Measurements from ENCODE around the gene FAM171A1.

FAM171A1 gene

DNA sequence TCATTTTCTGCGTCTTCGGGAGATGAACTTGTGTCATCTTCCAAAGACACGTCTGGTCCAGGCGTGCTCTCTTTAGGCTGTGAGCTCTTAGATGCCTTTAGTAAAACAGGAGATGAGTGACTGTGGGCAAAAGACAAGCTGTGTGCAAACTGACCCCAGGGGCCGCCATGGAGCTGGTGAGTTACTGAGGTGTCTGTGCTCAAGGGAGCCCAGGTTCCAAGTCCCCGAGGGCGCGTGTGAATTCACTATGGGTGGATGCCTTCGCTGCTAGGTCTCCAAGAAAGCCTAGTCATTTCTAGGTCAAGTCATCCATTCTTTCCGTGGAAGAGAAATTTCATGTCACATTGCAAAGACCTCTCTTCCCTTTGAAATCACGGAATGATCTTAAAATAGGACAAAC, 118.7 kb downstream of the FAM171A1 start:
- FAIRE-seq: no peak
- no peak for DNase-seq (ENCODE audit: low spot score)

DNA sequence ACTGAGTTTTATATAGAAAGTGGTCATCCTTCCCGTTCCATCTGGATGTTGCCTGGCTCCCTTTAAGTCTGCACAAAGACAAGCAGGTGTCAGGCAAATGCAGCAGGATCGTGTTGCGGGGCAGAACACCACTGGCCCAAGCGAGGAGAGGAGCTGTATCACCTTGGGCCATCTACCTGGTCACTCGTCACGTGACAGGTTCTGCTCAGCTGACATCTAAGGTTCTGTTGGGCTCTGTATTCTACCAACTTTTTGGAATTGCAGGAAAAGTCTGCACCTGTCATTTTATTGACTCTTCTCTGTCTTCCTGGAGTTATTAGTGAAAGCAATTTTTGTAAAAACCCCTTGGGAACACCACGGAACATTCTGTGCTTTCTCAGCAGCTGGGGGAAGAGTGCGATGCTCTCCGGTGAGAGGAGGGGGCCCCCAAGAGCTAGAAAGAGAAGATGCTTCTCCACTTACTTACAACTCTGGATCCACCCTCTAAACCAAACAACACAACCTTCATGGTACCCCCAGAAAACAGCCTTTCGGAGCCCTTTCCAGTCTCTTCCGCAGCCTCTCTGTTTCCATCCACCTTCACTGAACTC, 119.2 kb downstream of the FAM171A1 start:
- FAIRE-seq: no peak
- DNase-seq (ENCODE audit: low spot score): no peak

DNA sequence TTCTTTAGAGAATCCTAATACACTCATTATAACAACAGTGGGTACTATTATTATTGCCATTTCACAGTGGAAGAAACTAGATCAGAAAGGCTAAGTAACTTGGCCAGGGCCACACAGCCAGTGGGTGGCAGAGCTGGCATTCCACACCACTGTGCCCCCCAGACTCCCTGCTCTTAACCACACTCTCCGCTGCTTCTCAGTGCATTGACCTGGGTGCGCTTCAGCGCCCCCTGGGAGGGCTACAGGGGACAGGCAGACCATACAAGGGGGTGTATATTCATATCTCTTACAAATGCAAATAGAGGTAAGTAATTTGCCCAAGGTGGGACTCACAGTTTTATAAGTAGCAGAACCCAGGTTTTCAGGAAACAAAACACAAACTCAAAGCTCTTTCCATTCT, 125.6 kb downstream of the FAM171A1 start:
- FAIRE-seq: no peak

DNA sequence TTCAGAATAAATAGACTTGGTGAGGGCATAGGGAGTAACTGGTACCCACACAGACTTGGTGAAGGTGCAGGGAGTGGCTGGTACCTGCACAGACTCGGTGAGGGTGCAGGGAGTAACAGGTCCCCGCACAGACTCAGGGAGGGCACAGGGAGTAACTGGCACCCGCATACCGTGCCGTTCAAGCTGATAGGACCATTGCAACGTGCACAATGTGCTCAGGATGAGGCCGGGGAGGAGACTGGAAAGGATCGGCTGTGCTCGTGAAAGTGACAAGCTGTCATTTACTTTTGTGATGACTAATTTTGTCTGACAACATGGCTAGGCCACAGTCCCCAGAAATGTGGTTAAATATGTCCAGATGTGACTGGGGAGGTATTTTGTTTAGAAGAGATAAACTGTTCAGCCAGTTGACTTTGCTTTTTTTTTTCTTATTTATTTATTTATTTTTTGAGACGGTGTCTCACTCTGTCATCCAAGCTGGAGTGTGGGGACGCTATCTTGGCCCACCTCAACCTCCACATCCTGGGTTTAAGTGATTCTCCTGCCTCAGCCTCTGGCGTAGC, 126.4 kb downstream of the FAM171A1 start:
- no peak for FAIRE-seq
- no peak for DNase-seq (ENCODE audit: low spot score)

More for the DNA sequence above, 125.6 kb downstream of the FAM171A1 start:
- no peak for DNase-seq (ENCODE audit: low spot score)

DNA sequence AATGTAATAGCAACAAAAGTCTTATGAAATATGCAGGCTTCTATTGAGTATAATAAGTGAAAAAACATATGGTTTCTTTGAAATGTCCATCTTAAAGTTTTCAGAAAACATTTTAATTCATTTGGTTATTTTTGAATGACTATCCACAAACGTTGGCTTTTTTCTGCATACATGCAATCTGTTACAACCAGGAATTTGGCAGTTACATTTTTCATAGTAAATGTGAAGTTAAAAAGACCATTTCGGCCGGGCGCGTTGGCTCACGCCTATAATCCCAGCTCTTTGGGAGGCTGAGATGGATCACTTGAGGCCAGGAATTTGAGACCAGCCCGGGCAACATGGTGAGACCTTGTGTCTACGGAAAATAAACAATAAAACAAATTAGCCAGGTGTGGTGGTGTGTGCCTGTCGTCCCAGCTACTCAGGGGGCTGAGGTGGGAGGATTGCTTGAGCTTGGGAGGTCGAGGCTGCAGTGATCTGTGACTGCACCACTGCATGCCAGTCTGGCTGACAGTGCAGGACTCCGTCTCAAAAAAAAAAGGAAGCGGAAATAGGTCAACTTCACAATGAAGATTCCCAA, 128.7 kb downstream of the FAM171A1 start:
- FAIRE-seq: no peak

DNA sequence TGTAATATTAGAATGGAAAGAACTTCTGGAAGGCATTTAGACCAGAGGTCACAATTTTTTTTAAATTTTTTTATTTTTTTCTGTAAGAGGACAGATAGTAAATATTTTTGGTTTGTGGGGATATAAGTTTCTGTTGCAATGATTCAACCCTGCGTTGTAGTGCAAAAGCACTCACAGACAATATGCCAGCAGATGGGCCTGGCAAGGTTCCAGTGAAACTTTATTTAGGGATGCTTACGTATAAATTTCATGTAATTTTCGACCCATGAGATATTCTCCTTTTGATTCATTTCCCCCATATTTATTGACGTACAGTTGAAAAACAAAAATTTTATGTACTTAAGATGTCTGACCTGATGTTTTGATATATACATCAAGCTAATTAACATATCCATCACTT, 129.8 kb downstream of the FAM171A1 start:
- DNase-seq (ENCODE audit: low spot score): no peak
- no peak for FAIRE-seq

More for the DNA sequence above, 128.7 kb downstream of the FAM171A1 start:
- DNase-seq (ENCODE audit: low spot score): no peak

DNA sequence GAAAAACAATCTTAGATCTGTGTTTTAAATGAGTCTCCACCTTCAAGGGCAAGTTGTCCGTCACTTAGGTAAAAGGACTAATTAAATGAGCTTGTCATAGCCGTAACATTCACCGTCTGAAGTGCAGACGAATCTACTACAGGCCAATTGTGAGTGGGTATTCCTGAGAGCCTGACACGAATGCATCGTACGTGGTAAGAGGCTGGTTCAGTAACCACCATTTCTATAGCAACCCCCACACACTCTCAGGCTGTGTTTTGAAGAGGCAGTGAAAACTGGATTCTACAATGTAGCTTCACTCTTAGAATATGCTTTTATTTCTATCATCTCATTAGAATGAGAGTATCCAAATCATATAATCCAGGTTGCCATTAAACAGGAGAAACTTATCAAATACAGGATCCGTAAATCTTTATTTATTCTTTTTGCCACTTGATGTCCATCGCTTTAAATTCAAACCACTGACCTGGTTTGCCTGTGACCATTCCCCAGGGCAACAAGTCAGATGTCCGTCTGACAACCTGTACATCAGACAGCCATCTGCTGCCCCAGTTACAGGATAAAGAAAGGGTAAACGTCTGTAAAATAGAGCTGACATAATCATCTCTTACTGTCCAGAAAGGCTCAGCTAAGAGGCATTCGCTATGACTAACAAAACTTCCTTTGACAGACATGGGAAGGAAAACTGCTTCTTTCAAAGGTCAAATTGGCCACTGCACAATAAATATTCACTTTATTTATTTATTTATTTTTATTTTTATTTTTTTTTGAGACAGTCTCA, 132.3 kb downstream of the FAM171A1 start:
- FAIRE-seq (no peak), DNase-seq (ENCODE audit: low spot score) (no peak)

DNA sequence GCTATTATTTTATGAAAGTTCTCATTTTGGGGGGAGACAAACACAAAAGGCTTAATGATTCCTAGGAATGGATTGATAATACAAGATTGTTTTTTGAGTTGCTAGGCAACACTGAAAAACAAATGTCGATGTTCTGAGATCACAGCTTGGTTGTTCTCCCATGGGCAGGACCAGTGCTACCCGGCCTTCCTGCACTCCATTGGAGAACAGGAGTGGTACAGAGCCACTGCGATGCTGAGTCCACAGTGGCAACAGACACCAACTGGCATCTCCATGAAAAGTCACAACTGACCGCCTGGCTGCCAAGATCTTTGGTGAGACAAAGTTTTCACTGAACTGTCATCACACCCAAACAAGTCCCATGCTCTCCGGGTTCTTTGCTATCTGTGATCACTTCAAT, 133.7 kb downstream of the FAM171A1 start:
- DNase-seq (ENCODE audit: low spot score) (peak; percentile 42), FAIRE-seq (no peak)

DNA sequence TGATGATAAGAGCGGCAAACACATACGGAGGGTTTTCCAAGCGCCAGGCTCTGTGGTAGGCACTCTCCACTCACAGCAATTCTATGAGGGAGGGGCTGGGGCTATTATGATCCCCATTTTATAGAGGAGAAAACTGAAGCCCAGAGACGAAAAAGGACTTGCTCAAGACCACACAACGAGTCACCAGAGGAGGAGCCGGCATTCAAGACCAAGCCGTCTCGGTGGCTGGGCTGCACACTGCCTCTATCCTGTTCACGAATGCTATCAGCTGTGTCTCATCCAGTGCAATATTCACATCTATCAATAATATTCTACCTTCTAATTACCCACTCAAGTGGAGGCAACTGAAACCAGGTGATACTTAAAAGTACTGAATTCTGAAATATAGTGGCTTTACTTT, 134.7 kb downstream of the FAM171A1 start:
- FAIRE-seq: no peak
- DNase-seq (ENCODE audit: low spot score): peak; percentile 14

DNA sequence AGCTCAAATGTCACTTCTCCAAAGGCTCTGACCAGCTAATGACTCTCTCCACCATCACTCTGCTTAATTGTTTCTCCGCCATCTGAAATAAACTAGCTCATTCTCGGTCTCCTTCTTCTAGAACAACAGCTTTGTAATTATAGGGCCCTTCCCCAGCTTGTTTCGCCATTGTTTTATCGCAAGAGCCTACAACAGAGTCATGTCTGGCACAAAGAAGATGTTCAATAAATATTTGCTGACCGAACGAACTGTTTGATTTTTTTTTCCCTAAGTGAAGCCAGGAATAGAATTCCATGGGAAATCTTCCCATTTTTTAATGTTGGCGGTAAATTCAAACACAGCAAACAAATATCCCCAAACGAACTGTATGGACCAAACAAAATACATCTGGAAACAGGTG, 138.8 kb downstream of the FAM171A1 start:
- no peak for FAIRE-seq
- DNase-seq (ENCODE audit: low spot score): no peak

DNA sequence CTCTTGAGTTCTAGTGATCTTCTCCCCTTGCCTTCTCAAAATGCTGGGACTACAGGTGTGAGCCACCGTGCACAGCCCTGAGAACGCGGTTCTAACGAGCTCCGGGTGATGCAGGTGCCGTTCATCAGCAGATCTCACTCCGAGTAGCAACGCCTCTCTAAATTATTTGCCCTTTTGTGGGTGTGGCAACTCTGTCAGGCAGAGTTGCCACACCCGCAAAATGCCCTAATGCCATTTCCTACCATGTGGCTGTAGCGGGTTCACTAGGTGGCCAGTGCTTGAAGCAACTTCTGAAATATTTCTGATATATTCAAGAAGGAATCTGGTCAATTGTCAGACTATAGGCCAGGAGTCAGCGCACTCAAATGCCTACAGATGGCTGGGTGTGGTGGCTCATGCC, 139.7 kb downstream of the FAM171A1 start:
- DNase-seq (ENCODE audit: low spot score): no peak
- FAIRE-seq: no peak

DNA sequence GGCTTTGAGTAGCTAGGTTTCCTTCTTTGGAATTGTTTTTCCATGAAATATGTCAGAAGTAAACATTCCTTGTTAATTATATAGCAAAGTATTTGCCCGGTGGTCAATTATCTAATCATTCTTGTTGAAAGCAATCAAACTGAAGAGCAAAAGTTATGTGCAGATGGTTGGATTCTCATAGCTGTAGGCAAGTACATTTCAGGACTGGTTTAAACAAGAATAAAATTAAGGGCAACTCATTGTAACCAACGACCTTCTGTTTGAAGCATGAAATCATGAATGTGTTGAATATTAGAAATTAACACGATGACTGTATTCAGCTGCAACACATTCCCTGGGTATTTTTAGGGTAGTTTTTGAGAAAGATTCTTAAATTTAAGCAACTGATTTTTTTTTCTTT, 140.8 kb downstream of the FAM171A1 start:
- no peak for FAIRE-seq
- no peak for DNase-seq (ENCODE audit: low spot score)

DNA sequence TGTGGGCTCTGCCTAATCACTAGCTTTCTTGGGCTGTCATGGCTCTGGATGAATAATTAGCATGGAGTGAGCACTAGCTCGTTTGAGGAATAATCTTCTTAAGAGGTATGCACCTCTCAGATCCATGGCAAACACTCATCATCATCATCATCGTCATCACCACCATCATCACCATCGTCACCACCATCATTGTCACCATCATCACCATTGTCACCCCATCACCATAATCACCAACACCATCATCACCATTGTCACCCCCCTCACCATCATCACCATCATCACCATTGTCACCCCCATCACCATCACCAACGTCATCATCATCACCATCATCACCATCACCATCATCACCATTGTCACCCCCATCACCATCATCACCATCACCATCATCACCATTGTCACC, 141.8 kb downstream of the FAM171A1 start:
- no peak for DNase-seq (ENCODE audit: low spot score)
- no peak for FAIRE-seq

DNA sequence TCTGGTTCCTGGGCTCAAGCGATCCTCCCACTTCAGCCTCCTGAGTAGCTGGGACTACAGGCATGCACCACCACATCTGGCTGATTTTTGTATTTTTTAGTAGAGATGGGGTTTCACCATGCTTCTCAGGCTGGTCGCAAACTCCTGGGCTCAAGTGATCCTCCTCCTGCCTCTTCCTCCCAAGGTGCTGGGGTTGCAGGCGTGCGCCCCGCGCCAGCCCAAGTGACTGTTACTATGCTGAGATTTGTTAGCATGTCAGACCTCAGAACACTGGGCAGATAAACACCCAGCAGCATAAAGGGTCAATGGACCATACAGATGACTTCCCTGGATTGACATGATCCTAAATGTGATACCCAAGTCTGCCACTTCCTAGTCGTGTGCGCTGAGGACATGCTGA, 142.7 kb downstream of the FAM171A1 start:
- DNase-seq (ENCODE audit: low spot score) (no peak), FAIRE-seq (no peak)

DNA sequence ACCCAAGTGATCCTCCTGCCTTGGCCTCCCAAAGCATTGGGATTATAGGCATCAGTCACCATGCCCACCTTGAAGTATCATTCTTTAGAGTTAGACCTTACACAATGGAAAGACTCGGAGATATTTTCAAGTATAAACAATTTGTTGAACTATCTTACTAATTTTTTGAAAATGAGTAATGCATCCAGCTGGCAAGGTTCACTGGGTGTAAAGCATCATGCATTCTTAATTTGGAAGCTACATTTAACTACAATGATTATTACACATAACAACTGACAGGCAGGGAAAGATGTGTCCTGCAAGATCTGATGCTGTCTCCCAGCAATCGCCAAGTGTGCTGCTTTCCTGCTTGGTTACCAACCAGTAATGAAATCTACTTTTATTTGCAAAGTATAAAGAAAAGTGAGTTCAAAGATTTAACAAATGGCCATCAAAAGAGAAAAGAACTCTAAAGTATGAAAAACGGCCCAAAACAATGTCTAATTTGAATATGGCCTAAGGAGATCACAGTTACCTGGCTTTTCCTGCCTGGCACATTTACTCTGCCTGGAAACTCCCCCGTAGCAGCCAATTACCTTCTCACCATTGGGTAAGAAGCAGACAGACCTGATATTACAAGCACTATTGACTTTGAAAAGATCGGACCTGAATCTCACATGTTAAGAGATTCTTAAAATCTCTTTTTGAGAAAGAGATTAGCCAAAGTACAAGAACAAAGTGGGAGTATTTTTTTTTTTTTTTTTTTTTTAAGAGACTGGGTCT, 143.3 kb downstream of the FAM171A1 start:
- DNase-seq (ENCODE audit: low spot score) (no peak), FAIRE-seq (no peak)

DNA sequence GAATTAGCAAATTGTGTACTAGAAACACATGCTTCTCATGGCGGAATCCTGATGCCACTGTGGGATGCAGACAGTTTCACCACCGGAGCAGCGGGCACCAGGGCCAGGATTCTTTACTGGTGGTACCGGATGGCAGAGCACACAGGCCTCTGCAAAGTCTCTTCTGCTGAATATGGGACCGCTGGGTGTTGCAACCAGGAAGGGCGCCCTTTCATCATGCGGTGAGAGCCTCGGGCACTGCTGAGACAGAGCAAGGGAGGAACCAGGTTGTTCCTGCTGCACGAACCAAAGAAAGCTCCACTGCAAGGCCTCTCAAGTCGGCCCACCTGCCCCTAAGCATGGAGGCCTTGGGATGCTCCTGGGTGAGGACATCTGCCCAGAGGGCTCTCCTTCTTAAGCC, 145.6 kb downstream of the FAM171A1 start:
- DNase-seq (ENCODE audit: low spot score) (no peak), FAIRE-seq (no peak)

DNA sequence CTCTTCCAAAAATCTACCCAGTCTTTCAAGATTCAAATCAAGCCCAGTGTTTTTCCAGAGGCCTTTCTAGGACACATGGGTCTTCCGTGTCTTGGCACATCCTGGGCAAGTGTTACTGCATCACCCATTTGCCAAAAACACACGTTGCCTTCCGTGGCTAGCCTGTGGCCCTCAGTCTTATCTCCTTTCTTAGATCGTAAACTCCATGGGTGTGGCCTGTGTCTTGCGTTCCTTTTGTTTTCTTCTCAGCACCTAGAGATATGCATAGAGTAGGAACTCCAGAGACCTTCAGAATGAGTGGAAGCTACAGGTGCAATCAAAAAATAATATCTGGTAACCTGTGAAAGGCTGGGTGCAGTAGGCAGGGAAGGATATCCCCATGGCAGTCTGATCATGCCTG, 146.1 kb downstream of the FAM171A1 start:
- no peak for FAIRE-seq
- no peak for DNase-seq (ENCODE audit: low spot score)

DNA sequence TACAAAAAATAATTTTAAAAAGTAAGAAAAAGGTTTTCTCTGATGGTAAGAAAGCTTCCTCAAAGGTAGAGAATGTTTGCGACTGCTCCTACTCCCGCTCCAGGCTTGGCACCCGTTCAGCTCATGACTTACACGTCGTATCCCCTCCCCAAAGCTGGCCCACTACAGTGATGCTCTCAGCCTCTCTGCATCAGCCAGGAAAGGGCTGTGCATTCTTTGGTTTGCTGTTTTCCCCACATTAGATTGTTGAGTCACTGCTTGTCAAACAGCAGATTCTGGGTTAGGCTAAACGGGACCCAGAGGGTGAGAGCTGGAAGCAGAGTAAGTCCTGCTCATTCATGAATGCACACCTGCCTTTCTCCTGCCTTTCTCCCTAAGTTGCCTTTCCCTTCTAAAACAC, 147.9 kb downstream of the FAM171A1 start:
- DNase-seq (ENCODE audit: low spot score): no peak

DNA sequence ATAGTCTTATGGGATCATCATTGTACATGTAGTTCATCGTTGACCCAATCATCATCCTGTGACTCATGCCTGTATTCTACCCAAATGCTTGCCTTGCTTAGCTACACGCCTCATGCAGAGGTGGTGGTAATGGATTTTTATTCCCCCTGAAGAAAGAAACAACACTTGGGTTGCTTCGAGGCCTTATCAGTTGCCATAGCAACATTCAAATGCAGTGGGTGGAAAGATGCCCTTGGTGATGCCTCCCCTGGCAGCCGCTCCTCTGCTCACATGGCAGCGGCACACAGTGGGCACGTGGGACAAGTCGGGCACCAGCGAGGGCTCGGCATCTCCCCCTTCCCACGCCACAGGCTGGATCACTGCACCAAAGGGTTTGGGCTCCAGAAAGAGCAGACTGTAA, 148.6 kb downstream of the FAM171A1 start:
- DNase-seq (ENCODE audit: low spot score): no peak
- FAIRE-seq: no peak

More for the DNA sequence above, 147.9 kb downstream of the FAM171A1 start:
- no peak for FAIRE-seq

DNA sequence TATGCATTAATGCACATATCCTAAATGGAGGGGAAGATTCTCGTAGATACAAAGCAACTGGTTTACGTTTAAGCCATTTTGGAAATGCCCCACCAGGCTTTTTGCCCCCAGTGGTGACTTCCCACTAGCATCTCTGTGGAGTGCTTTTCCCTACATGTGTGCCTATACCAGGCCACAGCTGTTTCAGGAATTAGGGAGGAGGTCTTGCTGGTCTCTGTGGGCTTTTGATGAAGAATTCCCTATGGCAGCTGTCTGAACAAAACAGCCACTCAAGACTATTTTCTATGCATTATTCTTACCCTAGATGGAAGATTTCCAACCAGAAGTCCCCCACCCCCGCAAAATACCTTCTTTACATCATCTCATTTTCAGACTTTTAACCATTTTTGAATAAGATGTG, 150.6 kb downstream of the FAM171A1 start:
- DNase-seq (ENCODE audit: low spot score) (no peak), FAIRE-seq (no peak)

DNA sequence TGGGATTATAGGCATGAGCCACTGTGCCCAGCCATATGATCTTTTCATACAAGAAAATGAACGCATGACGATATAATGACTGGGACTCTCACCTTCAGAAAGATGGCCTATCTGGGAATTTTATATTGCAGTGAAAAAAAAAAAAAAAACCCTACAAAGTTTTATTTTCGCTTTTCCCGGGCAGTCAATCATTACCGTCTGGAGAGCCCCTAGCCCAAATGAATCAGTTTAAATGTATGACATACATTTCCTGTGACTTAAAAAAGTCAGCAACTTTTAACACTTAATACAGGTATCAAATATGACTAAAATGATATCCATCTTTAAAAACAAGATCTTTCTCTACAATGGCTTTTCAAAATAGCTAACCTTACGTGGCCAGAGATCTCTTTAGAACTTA, 154.4 kb downstream of the FAM171A1 start:
- FAIRE-seq (peak; percentile 30), DNase-seq (ENCODE audit: low spot score) (no peak)

DNA sequence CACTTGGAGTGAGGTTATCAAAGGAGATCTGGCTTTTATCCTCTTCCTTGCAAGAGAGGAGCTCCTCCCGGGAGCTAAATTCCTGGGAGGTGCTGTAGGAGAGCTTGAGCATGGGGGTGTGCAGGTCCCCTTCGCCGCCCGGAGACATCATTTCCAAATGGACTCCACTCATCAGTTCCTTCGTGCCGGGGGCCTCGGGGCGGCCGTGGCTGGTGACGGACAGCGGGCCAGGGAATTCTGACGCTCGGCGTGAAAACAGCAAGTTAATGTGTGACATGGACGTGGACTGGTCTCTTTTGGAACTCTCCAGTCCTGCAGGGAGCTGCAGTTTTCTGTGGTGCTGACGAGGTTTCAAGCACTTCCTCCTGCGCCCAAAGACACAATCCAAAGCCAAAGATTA, 156.9 kb downstream of the FAM171A1 start:
- FAIRE-seq (no peak), DNase-seq (ENCODE audit: low spot score) (no peak)
